Rectal smooth muscle tissue (tissue), 1 donor: ENCODE results near the gene RADIL.

Experiments
- H3K27ac ChIP-seq: one replicate; pipeline ENCODE4 v1.7.0; 2013; ENCODE audit warnings: low read depth, low read length, inconsistent platforms
- H3K27me3 ChIP-seq: one replicate; pipeline ENCODE4 v1.7.0; 2013; ENCODE audit warnings: low read length; ENCODE audit not compliant: control insufficient read depth, insufficient read depth
- H3K36me3 ChIP-seq: one replicate; pipeline ENCODE4 v1.7.0; 2013; ENCODE audit warnings: low read length; ENCODE audit not compliant: control insufficient read depth, insufficient read depth
- H3K4me1 ChIP-seq: one replicate; pipeline ENCODE4 v1.7.0; 2013; ENCODE audit warnings: low read length; ENCODE audit not compliant: control insufficient read depth, insufficient read depth
- H3K4me3 ChIP-seq: one replicate; pipeline ENCODE4 v1.7.0; 2013; ENCODE audit warnings: low read length
- H3K9ac ChIP-seq: one replicate; pipeline ENCODE4 v1.7.0; 2013; ENCODE audit warnings: low read length

The RADIL gene

GRCh38 chr7:4857189-4857588 is 26.3 kb downstream of the RADIL start:
- H3K4me1 ChIP-seq = no peaks in the 10 kb centered on the region
- H3K4me3 ChIP-seq = no peak overlapping the region
- H3K9ac ChIP-seq = no peak overlapping the region
- no peak overlapping the region for H3K27ac ChIP-seq
- no peaks in the 10 kb centered on the region for H3K27me3 ChIP-seq
- H3K36me3 ChIP-seq = no peaks in the 10 kb centered on the region

- Histone ChIP-seq H3K27me3 (no peaks in the 10 kb centered on the region), H3K9ac (no peak overlapping the region), H3K4me1 (no peaks in the 10 kb centered on the region), H3K27ac (no peak overlapping the region), H3K36me3 (no peaks in the 10 kb centered on the region), H3K4me3 (no peak overlapping the region)
These were observed 27.0 kb downstream of the RADIL start for GRCh38 chr7:4856336-4857057.

- no peak overlapping the region for H3K4me3 ChIP-seq
- H3K27me3 ChIP-seq = no peaks in the 10 kb centered on the region
- H3K36me3 ChIP-seq = no peaks in the 10 kb centered on the region
- H3K9ac ChIP-seq = no peak overlapping the region
- no peak overlapping the region for H3K27ac ChIP-seq
- H3K4me1 ChIP-seq = no peaks in the 10 kb centered on the region
These were observed 28.6 kb downstream of the RADIL start for GRCh38 chr7:4854916-4855315.

- H3K36me3 ChIP-seq = no peaks in the 10 kb centered on the region
- H3K4me3 ChIP-seq = no peak overlapping the region
- no peaks in the 10 kb centered on the region for H3K27me3 ChIP-seq
- H3K4me1 ChIP-seq = no peaks in the 10 kb centered on the region
- H3K27ac ChIP-seq = no peak overlapping the region
- no peak overlapping the region for H3K9ac ChIP-seq
These were observed 31.8 kb downstream of the RADIL start for GRCh38 chr7:4851459-4852422.

GRCh38 chr7:4850262-4850795 is 33.2 kb downstream of the RADIL start:
- Histone ChIP-seq H3K4me1 (no peaks in the 10 kb centered on the region), H3K4me3 (no peak overlapping the region), H3K27me3 (no peaks in the 10 kb centered on the region), H3K27ac (no peak overlapping the region), H3K9ac (no peak overlapping the region), H3K36me3 (no peaks in the 10 kb centered on the region)

- H3K4me3 ChIP-seq = no peak overlapping the region
- H3K4me1 ChIP-seq = no peaks in the 10 kb centered on the region
- no peak overlapping the region for H3K9ac ChIP-seq
- no peaks in the 10 kb centered on the region for H3K36me3 ChIP-seq
- no peak overlapping the region for H3K27ac ChIP-seq
- H3K27me3 ChIP-seq = no peaks in the 10 kb centered on the region
These were observed 34.1 kb downstream of the RADIL start for GRCh38 chr7:4849390-4849789.

GRCh38 chr7:4845740-4846142 is 37.8 kb downstream of the RADIL start:
- Histone ChIP-seq H3K9ac (no peak overlapping the region), H3K27me3 (no peaks in the 10 kb centered on the region), H3K36me3 (no peaks in the 10 kb centered on the region), H3K27ac (no peak overlapping the region), H3K4me1 (no peaks in the 10 kb centered on the region), H3K4me3 (no peak overlapping the region)

- Histone ChIP-seq H3K4me3 (no peak overlapping the region), H3K9ac (no peak overlapping the region), H3K4me1 (no peaks in the 10 kb centered on the region), H3K36me3 (no peaks in the 10 kb centered on the region), H3K27ac (peak overlapping the region; percentile 10), H3K27me3 (no peaks in the 10 kb centered on the region)
These were observed 41.0 kb downstream of the RADIL start for GRCh38 chr7:4842319-4843064.

GRCh38 chr7:4841836-4842235 is 41.7 kb downstream of the RADIL start:
- H3K9ac ChIP-seq = no peak overlapping the region
- H3K27ac ChIP-seq = no peak overlapping the region
- H3K4me3 ChIP-seq = no peak overlapping the region
- no peaks in the 10 kb centered on the region for H3K36me3 ChIP-seq
- H3K27me3 ChIP-seq = no peaks in the 10 kb centered on the region
- H3K4me1 ChIP-seq = no peaks in the 10 kb centered on the region

- H3K4me3 ChIP-seq = no peak overlapping the region
- no peak overlapping the region for H3K9ac ChIP-seq
- no peaks in the 10 kb centered on the region for H3K27me3 ChIP-seq
- H3K27ac ChIP-seq = no peak overlapping the region
- no peaks in the 10 kb centered on the region for H3K36me3 ChIP-seq
- no peaks in the 10 kb centered on the region for H3K4me1 ChIP-seq
These were observed 42.3 kb downstream of the RADIL start for GRCh38 chr7:4841007-4841784.

- no peak overlapping the region for H3K9ac ChIP-seq
- no peak overlapping the region for H3K4me3 ChIP-seq
- H3K36me3 ChIP-seq = no peaks in the 10 kb centered on the region
These were observed 43.4 kb downstream of the RADIL start for GRCh38 chr7:4840079-4840501.

More at GRCh38 chr7:4840079-4840501, 43.4 kb downstream of the RADIL start:
- Histone ChIP-seq H3K27me3 (no peaks in the 10 kb centered on the region), H3K4me1 (no peaks in the 10 kb centered on the region), H3K27ac (no peak overlapping the region)
